RWPE2 (cell line): ENCODE data around the gene OR51A7.

Source experiments
- ATAC-seq: fragments of 200-7000 bp; cut with Tn5 transposase; 3 replicates; pipeline ENCODE4 v1.9.1; 2021; ENCODE audit warnings: low read depth
- DNase-seq: peaks from one replicate; pipeline ENCODE4 v3.0.0-alpha.2; 2020; ENCODE audit warnings: low spot score
- H3K27ac ChIP-seq: fragments of 450-650 bp; 2 replicates; pipeline ENCODE4 v1.5.1; 2017; ENCODE audit warnings: mild to moderate bottlenecking; ENCODE audit not compliant: poor library complexity, severe bottlenecking
- H3K27me3 ChIP-seq: fragments of 250-450 bp; sonication (Bioruptor Pico); 2 replicates; pipeline ENCODE4 v1.5.1; 2021; ENCODE audit warnings: mild to moderate bottlenecking, moderate library complexity; ENCODE audit not compliant: insufficient read depth, poor library complexity, severe bottlenecking
- H3K36me3 ChIP-seq: fragments of 250-450 bp; sonication (Bioruptor Pico); 2 replicates; pipeline ENCODE4 v1.5.1; 2020; ENCODE audit warnings: low read depth, mild to moderate bottlenecking, moderate library complexity
- H3K4me1 ChIP-seq: fragments of 250-450 bp; sonication (Bioruptor Pico); 2 replicates; pipeline ENCODE4 v1.5.1; 2021; ENCODE audit warnings: mild to moderate bottlenecking, moderate library complexity; ENCODE audit not compliant: insufficient read depth, poor library complexity, severe bottlenecking
- H3K4me3 ChIP-seq: fragments of 250-450 bp; sonication (Bioruptor Pico); 2 replicates; pipeline ENCODE4 v1.5.1; 2021; ENCODE audit warnings: mild to moderate bottlenecking, moderate library complexity; ENCODE audit not compliant: severe bottlenecking
- H3K9me3 ChIP-seq: fragments of 250-450 bp; sonication (Bioruptor Pico); 2 replicates; pipeline ENCODE4 v1.5.1; 2021; ENCODE audit warnings: mild to moderate bottlenecking, moderate library complexity; ENCODE audit not compliant: severe bottlenecking
- CTCF ChIP-seq: fragments of 450-650 bp; IDR thresholded peaks from one replicate; pipeline ENCODE4 v1.5.1; 2017; ENCODE audit warnings: mild to moderate bottlenecking, moderate library complexity; ENCODE audit not compliant: poor library complexity, severe bottlenecking

OR51A7 gene

GRCh38 chr11:4921796-4922195, 18.2 kb downstream of the OR51A7 start:
- Histone ChIP-seq H3K4me3 (no peak overlapping the region), H3K9me3 (no peaks in the 10 kb centered on the region), H3K27me3 (no peaks in the 10 kb centered on the region), H3K4me1 (no peaks in the 10 kb centered on the region), H3K36me3 (no peaks in the 10 kb centered on the region), H3K27ac (no peak overlapping the region)
- TF ChIP-seq CTCF, result no peak
- DNase-seq, result no peak
- ATAC-seq, result no peak

- no peaks in the 10 kb centered on the region for H3K36me3 ChIP-seq
- no peak for DNase-seq
Observed at GRCh38 chr11:4922304-4922703, 18.7 kb downstream of the OR51A7 start.

GRCh38 chr11:4924239-4924638, 20.7 kb downstream of the OR51A7 start, which contains the start of gene OR51G1:
Gene OR51G1, minus strand, starts transcription at chr11:4924339. Its CDS starts 0 bp downstream, at chr11:4924339.
- no peak within 1 kb of the TSS for H3K27ac ChIP-seq
- TF ChIP-seq CTCF, result no peak
- no peaks in the 10 kb centered on the region for H3K4me1 ChIP-seq
- no peaks in the 10 kb centered on the region for H3K36me3 ChIP-seq
- H3K9me3 ChIP-seq, result no peaks in the 10 kb centered on the region
- H3K27me3 ChIP-seq, result no peaks in the 10 kb centered on the region
- DNase-seq (no peak), ATAC-seq (no peak)
- H3K4me3 ChIP-seq, result no peak within 1 kb of the TSS

More at GRCh38 chr11:4922304-4922703, 18.7 kb downstream of the OR51A7 start:
- H3K4me3 ChIP-seq, result no peak overlapping the region
- no peak for ATAC-seq
- H3K9me3 ChIP-seq, result no peaks in the 10 kb centered on the region
- H3K4me1 ChIP-seq, result no peaks in the 10 kb centered on the region
- no peak for TF ChIP-seq CTCF
- no peaks in the 10 kb centered on the region for H3K27me3 ChIP-seq
- H3K27ac ChIP-seq, result no peak overlapping the region

GRCh38 chr11:4926608-4927007, 23.0 kb downstream of the OR51A7 start:
- ATAC-seq, result no peak
- TF ChIP-seq CTCF, result no peak
- no peaks in the 10 kb centered on the region for H3K4me1 ChIP-seq
- H3K27ac ChIP-seq, result no peak overlapping the region
- H3K9me3 ChIP-seq, result no peaks in the 10 kb centered on the region
- no peaks in the 10 kb centered on the region for H3K27me3 ChIP-seq
- no peak for DNase-seq
- no peak overlapping the region for H3K4me3 ChIP-seq
- no peaks in the 10 kb centered on the region for H3K36me3 ChIP-seq

- TF ChIP-seq CTCF, result no peak
- Histone ChIP-seq H3K27me3 (no peaks in the 10 kb centered on the region), H3K36me3 (no peaks in the 10 kb centered on the region), H3K9me3 (no peaks in the 10 kb centered on the region), H3K4me3 (no peak overlapping the region), H3K27ac (no peak overlapping the region), H3K4me1 (no peaks in the 10 kb centered on the region)
- ATAC-seq, result no peak
- DNase-seq, result no peak
Observed at GRCh38 chr11:4932751-4933150, 29.2 kb downstream of the OR51A7 start.
